Measurements from ENCODE around the gene TMEM132D.

The TMEM132D gene

GRCh38 chr12:129720618-129721017, 183.2 kb downstream of the TMEM132D start:
- H3K27ac ChIP-seq (ENCODE audit: low read depth, low read length, poor library complexity, severe bottlenecking): no peak overlapping the region
- TF ChIP-seq, protein P1, sequence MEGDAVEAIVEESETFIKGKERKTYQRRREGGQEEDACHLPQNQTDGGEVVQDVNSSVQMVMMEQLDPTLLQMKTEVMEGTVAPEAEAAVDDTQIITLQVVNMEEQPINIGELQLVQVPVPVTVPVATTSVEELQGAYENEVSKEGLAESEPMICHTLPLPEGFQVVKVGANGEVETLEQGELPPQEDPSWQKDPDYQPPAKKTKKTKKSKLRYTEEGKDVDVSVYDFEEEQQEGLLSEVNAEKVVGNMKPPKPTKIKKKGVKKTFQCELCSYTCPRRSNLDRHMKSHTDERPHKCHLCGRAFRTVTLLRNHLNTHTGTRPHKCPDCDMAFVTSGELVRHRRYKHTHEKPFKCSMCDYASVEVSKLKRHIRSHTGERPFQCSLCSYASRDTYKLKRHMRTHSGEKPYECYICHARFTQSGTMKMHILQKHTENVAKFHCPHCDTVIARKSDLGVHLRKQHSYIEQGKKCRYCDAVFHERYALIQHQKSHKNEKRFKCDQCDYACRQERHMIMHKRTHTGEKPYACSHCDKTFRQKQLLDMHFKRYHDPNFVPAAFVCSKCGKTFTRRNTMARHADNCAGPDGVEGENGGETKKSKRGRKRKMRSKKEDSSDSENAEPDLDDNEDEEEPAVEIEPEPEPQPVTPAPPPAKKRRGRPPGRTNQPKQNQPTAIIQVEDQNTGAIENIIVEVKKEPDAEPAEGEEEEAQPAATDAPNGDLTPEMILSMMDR (IDR thresholded peaks at IDR 0.05; ENCODE audit: low read length): no peak
- no peak for TF ChIP-seq EZH2 (IDR thresholded peaks at IDR 0.05; ENCODE audit: borderline replicate concordance, low read length)
- no peaks in the 10 kb centered on the region for H3K9me3 ChIP-seq (ENCODE audit: low read length)
- no peak overlapping the region for H2AFZ ChIP-seq (ENCODE audit: low read length)
- no peaks in the 10 kb centered on the region for H3K36me3 ChIP-seq (ENCODE audit: insufficient read depth, low read length)
- no peaks in the 10 kb centered on the region for H3K4me1 ChIP-seq (ENCODE audit: insufficient read depth, low read length, severe bottlenecking)
- H4K20me1 ChIP-seq (ENCODE audit: insufficient read depth, low read length): no peaks in the 10 kb centered on the region
- H3K4me2 ChIP-seq (ENCODE audit: low read length): no peak overlapping the region
- no peak overlapping the region for H3K4me3 ChIP-seq (ENCODE audit: low read depth, low read length, poor library complexity, severe bottlenecking)
- no peaks in the 10 kb centered on the region for H3F3A ChIP-seq (ENCODE audit: insufficient read depth, low read length)
- H3K9me2 ChIP-seq (ENCODE audit: low read depth, low read length): no peaks in the 10 kb centered on the region
- no peak overlapping the region for H3K9ac ChIP-seq (ENCODE audit: low read length)
- no peaks in the 10 kb centered on the region for H3K27me3 ChIP-seq (ENCODE audit: insufficient read depth, low read length)
- H3K79me2 ChIP-seq (ENCODE audit: insufficient read depth, low read length): no peaks in the 10 kb centered on the region

DNA sequence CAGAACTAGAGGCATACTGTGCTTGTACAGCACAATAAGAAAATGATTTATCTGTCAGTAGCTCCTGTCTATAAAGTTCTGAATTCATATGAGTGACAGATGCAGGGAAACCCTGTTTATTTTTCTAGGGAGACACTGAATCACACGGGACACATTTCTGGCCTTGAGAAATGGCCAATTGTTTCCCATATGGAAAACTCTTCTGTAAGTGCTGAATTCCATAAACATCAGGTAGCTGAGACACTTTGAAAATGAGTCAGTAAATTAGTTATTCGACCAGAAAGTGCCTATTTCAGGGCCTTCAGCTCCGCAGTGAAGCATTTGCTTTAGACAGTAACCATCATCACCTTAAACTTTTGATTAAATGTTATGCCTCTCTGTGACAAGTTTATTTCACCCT, 184.4 kb downstream of the TMEM132D start:
- no peak for TF ChIP-seq EZH2 (IDR thresholded peaks at IDR 0.05; ENCODE audit: borderline replicate concordance, low read length)
- TF ChIP-seq, protein P1 (IDR thresholded peaks at IDR 0.05; ENCODE audit: low read length): no peak
- H3K27me3 ChIP-seq (ENCODE audit: insufficient read depth, low read length): no peaks in the 10 kb centered on the region

GRCh38 chr12:129717438-129717837, 186.4 kb downstream of the TMEM132D start:
- Histone ChIP-seq H4K20me1 (ENCODE audit: insufficient read depth, low read length) (no peaks in the 10 kb centered on the region), H3K4me1 (ENCODE audit: insufficient read depth, low read length, severe bottlenecking) (no peaks in the 10 kb centered on the region), H3K27me3 (ENCODE audit: insufficient read depth, low read length) (no peaks in the 10 kb centered on the region), H3K9ac (ENCODE audit: low read length) (no peak overlapping the region), H3K27ac (ENCODE audit: low read depth, low read length, poor library complexity, severe bottlenecking) (no peak overlapping the region), H3K36me3 (ENCODE audit: insufficient read depth, low read length) (no peaks in the 10 kb centered on the region), H2AFZ (ENCODE audit: low read length) (no peak overlapping the region), H3K9me2 (ENCODE audit: low read depth, low read length) (no peaks in the 10 kb centered on the region), H3K79me2 (ENCODE audit: insufficient read depth, low read length) (no peaks in the 10 kb centered on the region), H3K9me3 (ENCODE audit: low read length) (no peaks in the 10 kb centered on the region), H3K4me2 (ENCODE audit: low read length) (no peak overlapping the region), H3K4me3 (ENCODE audit: low read depth, low read length, poor library complexity, severe bottlenecking) (no peak overlapping the region), H3F3A (ENCODE audit: insufficient read depth, low read length) (no peaks in the 10 kb centered on the region)
- TF ChIP-seq, protein P1 (IDR thresholded peaks at IDR 0.05; ENCODE audit: low read length): no peak
- no peak for TF ChIP-seq EZH2 (IDR thresholded peaks at IDR 0.05; ENCODE audit: borderline replicate concordance, low read length)

More for the DNA sequence above, 184.4 kb downstream of the TMEM132D start:
- no peak overlapping the region for H3K4me2 ChIP-seq (ENCODE audit: low read length)
- no peaks in the 10 kb centered on the region for H3F3A ChIP-seq (ENCODE audit: insufficient read depth, low read length)
- no peaks in the 10 kb centered on the region for H3K79me2 ChIP-seq (ENCODE audit: insufficient read depth, low read length)
- H3K27ac ChIP-seq (ENCODE audit: low read depth, low read length, poor library complexity, severe bottlenecking): no peak overlapping the region
- H3K4me1 ChIP-seq (ENCODE audit: insufficient read depth, low read length, severe bottlenecking): no peaks in the 10 kb centered on the region
- no peaks in the 10 kb centered on the region for H3K9me2 ChIP-seq (ENCODE audit: low read depth, low read length)
- no peaks in the 10 kb centered on the region for H4K20me1 ChIP-seq (ENCODE audit: insufficient read depth, low read length)
- no peaks in the 10 kb centered on the region for H3K9me3 ChIP-seq (ENCODE audit: low read length)
- H2AFZ ChIP-seq (ENCODE audit: low read length): no peak overlapping the region
- H3K36me3 ChIP-seq (ENCODE audit: insufficient read depth, low read length): no peaks in the 10 kb centered on the region
- H3K9ac ChIP-seq (ENCODE audit: low read length): no peak overlapping the region
- H3K4me3 ChIP-seq (ENCODE audit: low read depth, low read length, poor library complexity, severe bottlenecking): no peak overlapping the region
